ENCODE results near the gene SKAP2.

The SKAP2 gene

DNA sequence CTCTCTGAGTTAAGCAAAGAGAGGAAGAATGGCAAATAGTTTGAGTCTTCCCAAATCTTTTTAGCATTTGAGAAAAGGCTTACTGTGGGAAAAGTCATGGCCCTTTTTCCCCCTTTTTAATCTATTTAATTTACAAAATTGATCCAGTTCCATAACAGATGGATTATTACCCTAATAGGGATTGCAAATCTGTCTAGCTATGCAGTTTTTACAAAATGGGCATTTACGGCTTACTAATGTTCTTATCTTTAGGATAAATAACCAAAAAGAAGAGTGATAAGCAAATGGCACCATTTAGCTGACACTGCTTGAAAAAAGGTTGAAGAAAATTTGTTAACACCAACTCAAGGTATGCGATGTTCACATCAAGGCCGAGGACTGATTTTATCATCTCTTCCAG, 169.7 kb downstream of the SKAP2 start:
- Histone ChIP-seq H3K4me3 (ENCODE audit: low read depth, low read length) (no peak overlapping the region), H3K27me3 (peaks cover 27% of the 10 kb centered on the region), H3K36me3 (no peaks in the 10 kb centered on the region), H3K4me1 (no peaks in the 10 kb centered on the region), H3K9me3 (no peaks in the 10 kb centered on the region)
- TF ChIP-seq CTCF (IDR thresholded peaks at IDR 0.05; ENCODE audit: low read depth, low read length), result no peak
- no peak for DNase-seq

- H3K36me3 ChIP-seq, result no peaks in the 10 kb centered on the region
- no peak overlapping the region for H3K4me3 ChIP-seq (ENCODE audit: low read depth, low read length)
- DNase-seq, result no peak
- no peak for TF ChIP-seq CTCF (IDR thresholded peaks at IDR 0.05; ENCODE audit: low read depth, low read length)
- H3K27me3 ChIP-seq, result peaks cover 27% of the 10 kb centered on the region
- H3K4me1 ChIP-seq, result no peaks in the 10 kb centered on the region
- no peaks in the 10 kb centered on the region for H3K9me3 ChIP-seq
Measured at GRCh38 chr7:26694141-26694540, 170.2 kb downstream of the SKAP2 start.

- no peak for DNase-seq
- Histone ChIP-seq H3K4me3 (ENCODE audit: low read depth, low read length) (no peak overlapping the region), H3K4me1 (no peaks in the 10 kb centered on the region), H3K27me3 (peaks cover 28% of the 10 kb centered on the region), H3K36me3 (no peaks in the 10 kb centered on the region), H3K9me3 (no peaks in the 10 kb centered on the region)
- TF ChIP-seq CTCF (IDR thresholded peaks at IDR 0.05; ENCODE audit: low read depth, low read length), result no peak
Measured at GRCh38 chr7:26691886-26692285, 172.5 kb downstream of the SKAP2 start.

- no peak for DNase-seq
- Histone ChIP-seq H3K4me1 (no peaks in the 10 kb centered on the region), H3K9me3 (no peaks in the 10 kb centered on the region), H3K27me3 (peaks cover 28% of the 10 kb centered on the region), H3K36me3 (no peaks in the 10 kb centered on the region), H3K4me3 (ENCODE audit: low read depth, low read length) (no peak overlapping the region)
- TF ChIP-seq CTCF (IDR thresholded peaks at IDR 0.05; ENCODE audit: low read depth, low read length), result no peak
Measured at GRCh38 chr7:26691406-26691805, 173.0 kb downstream of the SKAP2 start.

GRCh38 chr7:26690135-26690805, 174.1 kb downstream of the SKAP2 start:
- Histone ChIP-seq H3K36me3 (no peaks in the 10 kb centered on the region), H3K4me3 (ENCODE audit: low read depth, low read length) (no peak overlapping the region), H3K27me3 (peaks cover 28% of the 10 kb centered on the region), H3K4me1 (no peaks in the 10 kb centered on the region), H3K9me3 (no peaks in the 10 kb centered on the region)
- TF ChIP-seq CTCF (IDR thresholded peaks at IDR 0.05; ENCODE audit: low read depth, low read length), result no peak
- DNase-seq, result no peak

GRCh38 chr7:26688936-26689506, 175.4 kb downstream of the SKAP2 start:
- DNase-seq, result no peak
- Histone ChIP-seq H3K4me3 (ENCODE audit: low read depth, low read length) (no peak overlapping the region), H3K36me3 (no peaks in the 10 kb centered on the region), H3K4me1 (no peaks in the 10 kb centered on the region), H3K9me3 (no peaks in the 10 kb centered on the region), H3K27me3 (peaks cover 28% of the 10 kb centered on the region)
- no peak for TF ChIP-seq CTCF (IDR thresholded peaks at IDR 0.05; ENCODE audit: low read depth, low read length)
